Stimulated activated naive B cell treated with anti-CD40 and anti-IgM and Interleukin-4, amounts not matched to agents 10 μg/mL and 1 μg/mL and 100 μg/mL, for 72 hours (primary cell): ENCODE measurements around the gene TXNL4B.
"Not testable (repeated sequence)": the region's sequence is repeated elsewhere in the genome, so short reads cannot be mapped to it uniquely, and the experiment has no call there.

Source experiments
- ATAC-seq, 2 donors: fragments of 150-1000 bp; cut with Tn5 transposase; replicated peaks; 2 replicates each; pipeline ENCODE4 v1.10.0; 2021; ENCODE audit warnings: moderate library complexity in 1 of 2
- DNase-seq: peaks from one replicate; pipeline ENCODE4 v3.0.0; 2021
- H3K27ac Mint-ChIP-seq: one replicate; pipeline ENCODE4 v1.8.0; 2022; ENCODE audit warnings: mild to moderate bottlenecking, mixed read lengths
- H3K27me3 Mint-ChIP-seq, 2 donors: one replicate each; pipeline ENCODE4 v1.8.0; 2022; ENCODE audit warnings: mixed read lengths in 2 of 2
- H3K36me3 Mint-ChIP-seq, 2 donors: one replicate each; pipeline ENCODE4 v1.8.0; 2022; ENCODE audit warnings: mixed read lengths in 2 of 2, mild to moderate bottlenecking in 1 of 2
- H3K4me1 Mint-ChIP-seq, 2 donors: one replicate each; pipeline ENCODE4 v1.8.0; 2022; ENCODE audit warnings: mixed read lengths in 2 of 2, mild to moderate bottlenecking in 1 of 2
- H3K4me3 Mint-ChIP-seq, 2 donors: one replicate each; pipeline ENCODE4 v1.8.0; 2022; ENCODE audit warnings: mild to moderate bottlenecking in 2 of 2, mixed read lengths in 2 of 2, moderate library complexity in 1 of 2
- H3K9me3 Mint-ChIP-seq, 2 donors: one replicate each; pipeline ENCODE4 v1.8.0; 2022; ENCODE audit warnings: mixed read lengths in 2 of 2, mild to moderate bottlenecking in 1 of 2

Gene TXNL4B

GRCh38 chr16:72107371-72107770 is 14.0 kb upstream of the TXNL4B start:
- no peak for DNase-seq
- no peak overlapping the region for H3K27ac Mint-ChIP-seq
- H3K9me3 Mint-ChIP-seq: no peaks in the 10 kb centered on the region
- no peaks in the 10 kb centered on the region for H3K27me3 Mint-ChIP-seq
- H3K4me1 Mint-ChIP-seq: no peaks in the 10 kb centered on the region
- no peak overlapping the region for H3K4me3 Mint-ChIP-seq
- H3K36me3 Mint-ChIP-seq: peaks cover 72 to 90% of the 10 kb centered on the region in 2 donors
- no peak for ATAC-seq

- Mint-ChIP-seq H3K36me3 (peaks cover 67 to 89% of the 10 kb centered on the region in 2 donors), H3K4me3 (no peak overlapping the region), H3K9me3 (no peaks in the 10 kb centered on the region), H3K4me1 (peaks cover 6 to 8% of the 10 kb centered on the region in 2 donors), H3K27me3 (no peaks in the 10 kb centered on the region), H3K27ac (no peak overlapping the region)
- ATAC-seq (no peak), DNase-seq (no peak)
Measured at GRCh38 chr16:72105978-72106377, 12.6 kb upstream of the TXNL4B start.

- H3K27me3 Mint-ChIP-seq: no peaks in the 10 kb centered on the region
- H3K9me3 Mint-ChIP-seq: no peaks in the 10 kb centered on the region
- no peak overlapping the region for H3K4me3 Mint-ChIP-seq
- no peak overlapping the region for H3K27ac Mint-ChIP-seq
- DNase-seq (no peak), ATAC-seq (no peak)
- H3K36me3 Mint-ChIP-seq: peaks cover 67 to 89% of the 10 kb centered on the region in 2 donors
- H3K4me1 Mint-ChIP-seq: peaks cover 7 to 15% of the 10 kb centered on the region in 2 donors
Measured at GRCh38 chr16:72104905-72105304, 11.5 kb upstream of the TXNL4B start.

GRCh38 chr16:72101195-72101594 is 7.8 kb upstream of the TXNL4B start:
- ATAC-seq: no peak
- peaks cover 13 to 28% of the 10 kb centered on the region in 2 donors for H3K4me1 Mint-ChIP-seq
- no peak overlapping the region for H3K4me3 Mint-ChIP-seq
- H3K9me3 Mint-ChIP-seq: no peaks in the 10 kb centered on the region
- no peaks in the 10 kb centered on the region for H3K27me3 Mint-ChIP-seq
- peaks cover 56 to 89% of the 10 kb centered on the region in 2 donors for H3K36me3 Mint-ChIP-seq
- no peak for DNase-seq
- H3K27ac Mint-ChIP-seq: peak overlapping the region; percentile 80

- Mint-ChIP-seq H3K4me3 (no peak overlapping the region), H3K27ac (no peak overlapping the region), H3K9me3 (no peaks in the 10 kb centered on the region), H3K36me3 (peaks cover 47 to 78% of the 10 kb centered on the region in 2 donors), H3K27me3 (no peaks in the 10 kb centered on the region), H3K4me1 (peaks cover 25 to 44% of the 10 kb centered on the region in 2 donors)
- DNase-seq (peak; percentile 22), ATAC-seq (peak; percentile 97 to 98)
Measured at GRCh38 chr16:72099377-72099818, 6.0 kb upstream of the TXNL4B start.

GRCh38 chr16:72098936-72099335 is 5.5 kb upstream of the TXNL4B start:
- H3K36me3 Mint-ChIP-seq: peaks cover 45 to 77% of the 10 kb centered on the region in 2 donors
- no peaks in the 10 kb centered on the region for H3K9me3 Mint-ChIP-seq
- DNase-seq: no peak
- no peak overlapping the region for H3K27ac Mint-ChIP-seq
- no peak overlapping the region for H3K4me3 Mint-ChIP-seq
- H3K27me3 Mint-ChIP-seq: no peaks in the 10 kb centered on the region
- H3K4me1 Mint-ChIP-seq: peaks cover 25 to 44% of the 10 kb centered on the region in 2 donors
- ATAC-seq: no peak

GRCh38 chr16:72094266-72094610 is 818 bp upstream of the TXNL4B start:
- peaks cover 19 to 43% of the 10 kb centered on the region in 2 donors for H3K36me3 Mint-ChIP-seq
- ATAC-seq: peak; percentile 3 to 9
- H3K4me1 Mint-ChIP-seq: peaks cover 25 to 58% of the 10 kb centered on the region in 2 donors
- H3K4me3 Mint-ChIP-seq: peak overlapping the region; percentile 96 to 99
- DNase-seq: peak; percentile 24
- H3K9me3 Mint-ChIP-seq: no peaks in the 10 kb centered on the region
- H3K27me3 Mint-ChIP-seq: no peaks in the 10 kb centered on the region
- H3K27ac Mint-ChIP-seq: peak overlapping the region; percentile 99

GRCh38 chr16:72092832-72093447 is 480 bp downstream of the TXNL4B start:
- Mint-ChIP-seq H3K4me3 (peak overlapping the region; percentile 96 to 99), H3K27me3 (no peaks in the 10 kb centered on the region), H3K9me3 (no peaks in the 10 kb centered on the region), H3K4me1 (peaks cover 22 to 50% of the 10 kb centered on the region in 2 donors), H3K36me3 (peaks cover 28 to 44% of the 10 kb centered on the region in 2 donors), H3K27ac (peak overlapping the region; percentile 99)
- DNase-seq (no peak), ATAC-seq (peak; percentile 33 to 48)

GRCh38 chr16:72091217-72091616 is 2.2 kb downstream of the TXNL4B start:
- H3K9me3 Mint-ChIP-seq: no peaks in the 10 kb centered on the region
- peaks cover 19 to 44% of the 10 kb centered on the region in 2 donors for H3K4me1 Mint-ChIP-seq
- H3K36me3 Mint-ChIP-seq: peaks cover 16 to 36% of the 10 kb centered on the region in 2 donors
- H3K4me3 Mint-ChIP-seq: no peak overlapping the region
- H3K27me3 Mint-ChIP-seq: no peaks in the 10 kb centered on the region
- DNase-seq (no peak), ATAC-seq (no peak)
- no peak overlapping the region for H3K27ac Mint-ChIP-seq

GRCh38 chr16:72085002-72085401 is 8.4 kb downstream of the TXNL4B start:
- ATAC-seq (no peak), DNase-seq (no peak)
- peaks cover 33 to 47% of the 10 kb centered on the region in 2 donors for H3K36me3 Mint-ChIP-seq
- no peaks in the 10 kb centered on the region for H3K4me1 Mint-ChIP-seq
- no peaks in the 10 kb centered on the region for H3K27me3 Mint-ChIP-seq
- H3K4me3 Mint-ChIP-seq: no peak overlapping the region
- H3K27ac Mint-ChIP-seq: no peak overlapping the region
- H3K9me3 Mint-ChIP-seq: peaks cover 0 to 6% of the 10 kb centered on the region in 2 donors

GRCh38 chr16:72084445-72084844 is 9.0 kb downstream of the TXNL4B start:
- H3K27ac Mint-ChIP-seq: no peak overlapping the region
- ATAC-seq (no peak), DNase-seq (no peak)
- no peaks in the 10 kb centered on the region for H3K4me1 Mint-ChIP-seq
- no peaks in the 10 kb centered on the region for H3K27me3 Mint-ChIP-seq
- H3K4me3 Mint-ChIP-seq: no peak overlapping the region
- peaks cover 0 to 6% of the 10 kb centered on the region in 2 donors for H3K9me3 Mint-ChIP-seq
- H3K36me3 Mint-ChIP-seq: peaks cover 33 to 43% of the 10 kb centered on the region in 2 donors

- DNase-seq (no peak), ATAC-seq (no peak)
- H3K4me3 Mint-ChIP-seq: no peak overlapping the region
- peaks cover 29 to 38% of the 10 kb centered on the region in 2 donors for H3K36me3 Mint-ChIP-seq
- H3K9me3 Mint-ChIP-seq: peaks cover 0 to 6% of the 10 kb centered on the region in 2 donors
- no peaks in the 10 kb centered on the region for H3K27me3 Mint-ChIP-seq
- H3K4me1 Mint-ChIP-seq: no peaks in the 10 kb centered on the region
- H3K27ac Mint-ChIP-seq: no peak overlapping the region
Measured at GRCh38 chr16:72083778-72084404, 9.5 kb downstream of the TXNL4B start.

- not testable (repeated sequence) for H3K4me1 Mint-ChIP-seq, ATAC-seq, H3K27me3 Mint-ChIP-seq, H3K27ac Mint-ChIP-seq, H3K4me3 Mint-ChIP-seq, H3K36me3 Mint-ChIP-seq, H3K9me3 Mint-ChIP-seq, DNase-seq
Measured at GRCh38 chr16:72076991-72077706, 16.3 kb downstream of the TXNL4B start.

- H3K4me1 Mint-ChIP-seq, H3K4me3 Mint-ChIP-seq, H3K36me3 Mint-ChIP-seq, DNase-seq, H3K9me3 Mint-ChIP-seq, H3K27me3 Mint-ChIP-seq, H3K27ac Mint-ChIP-seq, ATAC-seq: not testable (repeated sequence)
Measured at GRCh38 chr16:72075067-72075466, 18.4 kb downstream of the TXNL4B start.
